Effector CD8-positive, alpha-beta T cell (primary cell): ENCODE data around the gene YTHDF1.

Source experiments
- DNase-seq: peaks from one replicate; lab custom pipeline; 2025; lab: John Stamatoyannopoulos, UW

Gene YTHDF1

GRCh38 chr20:63185215-63185796 is 30.6 kb downstream of the YTHDF1 start:
- no peak for DNase-seq

- DNase-seq: peak; percentile 23
Observed at GRCh38 chr20:63183422-63184146, 32.3 kb downstream of the YTHDF1 start.

- no peak for DNase-seq
Observed at GRCh38 chr20:63182946-63183415, 33.0 kb downstream of the YTHDF1 start.

- DNase-seq: no peak
Observed at GRCh38 chr20:63182425-63182824, 33.5 kb downstream of the YTHDF1 start.

DNA sequence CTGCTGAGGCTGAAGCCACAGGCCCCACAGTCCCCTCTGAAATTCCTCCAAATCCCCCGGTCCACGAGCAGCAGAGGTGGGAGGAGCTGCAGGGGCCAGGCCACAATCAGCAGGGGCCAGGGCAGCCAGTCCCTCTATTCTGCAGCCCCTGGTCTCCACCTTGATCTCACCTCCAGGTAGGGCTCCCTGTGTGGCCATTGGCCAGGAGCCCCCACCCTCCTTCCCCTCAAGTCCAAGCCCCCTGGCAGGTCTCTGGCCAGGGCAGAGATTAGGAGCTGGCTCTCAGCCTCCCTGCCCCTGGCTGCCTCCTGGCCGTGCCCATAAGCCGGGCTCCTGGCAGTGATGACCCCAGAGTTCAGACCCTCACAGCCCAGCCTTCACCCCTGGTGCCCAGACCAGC is 34.7 kb downstream of the YTHDF1 start:
- DNase-seq: no peak

- no peak for DNase-seq
Observed at GRCh38 chr20:63180569-63181185, 35.3 kb downstream of the YTHDF1 start.

DNA sequence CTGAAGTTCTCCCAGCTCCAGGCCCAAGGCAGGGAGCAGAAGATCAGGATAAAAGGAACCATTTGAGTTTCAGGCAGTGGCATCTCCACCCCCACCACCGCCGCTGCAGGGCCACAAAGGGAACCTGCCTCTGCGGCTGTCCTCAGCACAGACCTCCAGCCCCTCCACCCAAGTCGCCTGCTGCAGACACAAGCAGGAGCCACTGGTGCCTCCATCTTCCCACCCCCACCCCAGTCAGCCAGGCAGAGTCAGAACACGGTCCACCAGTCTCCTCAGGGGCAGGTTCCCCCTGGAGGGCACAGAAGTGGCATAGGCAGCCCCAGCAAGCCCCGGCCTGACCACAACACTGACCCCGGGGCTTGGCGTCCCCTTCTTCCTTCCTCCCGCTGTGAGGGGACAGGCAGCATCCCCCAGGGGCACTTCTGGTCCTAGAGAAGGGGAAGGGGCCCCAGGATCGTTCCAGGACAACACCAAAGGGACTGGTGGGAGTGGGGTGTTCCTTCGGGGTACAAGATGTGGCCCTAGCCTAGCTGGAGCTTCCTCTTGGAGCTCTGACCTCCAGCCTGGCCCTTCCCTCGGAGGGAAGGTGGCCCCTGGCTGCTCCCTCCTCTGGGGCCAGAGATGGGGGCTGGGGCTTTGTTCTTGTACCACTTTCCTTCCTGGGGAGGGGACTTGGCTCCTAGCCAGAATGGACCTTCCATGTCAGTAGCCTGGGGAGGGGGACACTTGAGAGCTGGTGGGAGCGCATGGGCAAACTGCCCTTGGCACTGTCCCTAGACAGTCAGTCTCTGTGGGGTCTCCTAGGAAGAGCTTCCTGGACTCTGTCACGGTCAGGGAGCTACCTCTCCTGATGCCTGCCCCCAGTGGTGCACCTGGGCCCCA is 36.0 kb downstream of the YTHDF1 start:
- no peak for DNase-seq

- peak; percentile 56 for DNase-seq
Observed at GRCh38 chr20:63178889-63179686, 36.8 kb downstream of the YTHDF1 start.

- no peak for DNase-seq
Observed at GRCh38 chr20:63178446-63178820, 37.5 kb downstream of the YTHDF1 start.

DNA sequence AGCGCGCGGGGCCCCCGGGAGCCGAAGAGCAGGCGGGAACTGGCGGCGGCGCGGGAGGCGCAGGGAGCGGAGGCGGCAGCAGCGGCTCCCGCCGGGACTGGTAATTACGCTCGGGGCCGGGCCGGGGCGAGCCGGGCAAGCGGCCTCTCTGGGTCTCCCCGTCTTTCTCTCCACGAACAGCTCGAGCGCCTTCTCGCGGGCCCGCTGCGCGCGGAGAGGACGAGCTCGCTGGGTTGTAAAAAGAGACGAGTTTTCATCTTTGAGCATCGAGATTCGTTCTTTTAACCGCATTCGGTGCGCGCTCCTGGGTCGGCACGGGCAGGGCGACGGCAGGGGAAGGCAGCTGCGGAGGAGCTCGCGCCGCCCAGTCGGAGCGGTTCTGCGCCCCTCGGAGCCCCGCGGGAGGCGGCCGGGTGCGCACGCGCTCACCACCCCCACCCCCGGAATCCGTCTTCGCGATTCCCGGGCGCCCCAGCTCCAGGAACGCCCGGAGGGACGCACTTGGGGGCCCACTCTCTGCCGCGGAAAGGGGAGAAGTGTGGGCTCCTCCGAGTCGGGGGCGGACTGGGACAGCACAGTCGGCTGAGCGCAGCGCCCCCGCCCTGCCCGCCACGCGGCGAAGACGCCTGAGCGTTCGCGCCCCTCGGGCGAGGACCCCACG is 38.0 kb downstream of the YTHDF1 start:
- DNase-seq: no peak

- DNase-seq: no peak
Observed at GRCh38 chr20:63177134-63177784, 38.7 kb downstream of the YTHDF1 start.

GRCh38 chr20:63176427-63177133 is 39.4 kb downstream of the YTHDF1 start:
- no peak for DNase-seq

DNA sequence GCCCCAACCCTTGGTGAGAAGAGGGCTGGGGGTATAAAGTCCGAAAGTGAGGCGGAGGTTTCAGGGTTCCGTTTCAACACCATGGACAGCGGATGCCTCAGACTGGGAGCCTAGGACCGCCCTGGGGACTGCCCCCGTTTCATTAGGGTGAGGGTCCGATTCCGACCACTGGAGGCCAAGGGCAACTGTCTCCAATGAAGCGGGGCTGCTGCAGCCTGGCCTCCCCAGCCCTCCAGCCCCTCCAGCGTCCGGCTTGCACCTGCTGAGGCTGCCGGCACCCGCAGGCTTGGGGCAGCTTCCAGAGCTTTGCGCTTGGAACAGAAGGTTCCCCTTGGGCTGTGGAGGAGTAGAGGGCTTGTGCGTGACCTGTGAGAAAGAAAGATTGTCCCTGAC is 39.9 kb downstream of the YTHDF1 start:
- no peak for DNase-seq

DNA sequence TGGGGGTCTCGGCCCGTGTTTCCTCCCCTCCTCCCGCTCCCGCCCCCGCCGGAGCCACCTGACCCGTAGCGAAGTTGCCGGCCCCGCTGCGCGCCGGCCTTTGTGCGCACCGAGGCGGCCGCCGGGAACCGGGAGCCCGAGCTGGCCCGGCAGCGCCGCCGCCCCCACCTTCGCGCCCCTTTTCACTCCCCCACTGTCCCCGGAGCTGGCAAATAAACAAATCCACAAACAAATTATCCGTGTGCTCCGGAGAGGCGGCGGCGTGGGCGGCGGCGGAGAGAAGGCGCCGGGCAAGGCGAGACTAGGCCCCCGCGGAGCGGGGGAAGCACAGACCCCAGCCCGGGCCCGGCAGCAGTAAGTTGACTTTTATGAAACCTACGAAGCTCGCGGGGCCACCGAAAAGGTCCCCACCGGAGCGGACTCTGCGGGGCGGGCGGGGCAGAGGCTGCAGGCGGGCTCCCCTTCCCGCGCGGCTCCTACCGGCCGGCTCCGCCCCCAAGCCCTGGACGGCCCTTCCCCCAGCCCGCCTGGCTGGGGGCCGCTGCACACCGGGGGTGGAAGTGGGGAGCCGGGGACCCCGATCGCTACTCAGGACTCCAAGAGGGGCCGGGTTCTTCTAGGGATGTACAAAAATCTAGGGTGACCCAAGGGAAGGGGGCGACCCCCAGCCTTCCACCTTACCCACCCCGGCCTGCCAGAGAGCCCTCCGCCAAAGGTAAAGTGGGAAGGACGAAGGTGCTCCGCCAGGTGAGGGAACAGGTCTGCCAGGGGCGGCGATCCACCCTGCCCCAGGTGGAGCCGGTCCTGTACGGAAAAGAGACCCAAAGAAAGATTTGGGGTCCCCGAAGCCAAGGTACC is 40.7 kb downstream of the YTHDF1 start:
- no peak for DNase-seq

DNA sequence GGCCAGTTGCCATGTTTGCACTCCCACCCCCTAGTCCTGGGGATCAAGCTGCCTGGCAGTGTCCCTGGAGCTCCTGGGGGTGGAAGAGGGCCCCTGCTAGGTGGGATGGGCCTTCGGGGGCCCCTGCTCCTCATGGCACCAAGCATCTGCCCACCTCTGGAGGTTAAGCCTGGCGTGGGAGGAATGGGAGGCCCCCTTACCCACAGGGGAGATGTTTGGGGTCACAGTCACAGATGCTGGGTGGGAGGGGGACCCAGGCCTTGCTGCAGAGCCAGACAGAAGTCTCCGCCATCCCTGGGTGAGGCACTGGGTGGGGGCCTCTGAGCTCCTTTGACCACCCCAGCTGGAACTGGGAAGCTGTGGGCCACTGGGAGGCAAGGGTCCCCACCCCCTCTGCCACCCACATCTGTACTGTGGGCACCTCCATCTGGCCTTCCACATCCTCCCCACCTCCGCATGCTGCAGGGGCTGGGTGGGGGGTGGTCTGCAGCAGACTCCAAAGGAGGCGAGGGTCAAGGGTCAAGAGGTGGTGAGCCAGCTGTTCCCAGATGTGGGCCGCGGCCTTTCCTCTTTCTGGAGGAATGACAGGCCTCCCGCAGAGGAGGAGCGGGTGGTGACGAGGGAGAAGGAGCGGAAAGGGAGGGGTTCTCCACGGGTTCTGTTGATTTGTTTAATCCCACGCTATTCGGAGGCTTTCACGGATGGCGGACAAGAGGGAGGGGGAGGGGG is 41.5 kb downstream of the YTHDF1 start:
- no peak for DNase-seq

GRCh38 chr20:63173552-63174191 is 42.3 kb downstream of the YTHDF1 start:
- DNase-seq: no peak

GRCh38 chr20:63172726-63173125 is 43.2 kb downstream of the YTHDF1 start:
- DNase-seq: no peak

DNA sequence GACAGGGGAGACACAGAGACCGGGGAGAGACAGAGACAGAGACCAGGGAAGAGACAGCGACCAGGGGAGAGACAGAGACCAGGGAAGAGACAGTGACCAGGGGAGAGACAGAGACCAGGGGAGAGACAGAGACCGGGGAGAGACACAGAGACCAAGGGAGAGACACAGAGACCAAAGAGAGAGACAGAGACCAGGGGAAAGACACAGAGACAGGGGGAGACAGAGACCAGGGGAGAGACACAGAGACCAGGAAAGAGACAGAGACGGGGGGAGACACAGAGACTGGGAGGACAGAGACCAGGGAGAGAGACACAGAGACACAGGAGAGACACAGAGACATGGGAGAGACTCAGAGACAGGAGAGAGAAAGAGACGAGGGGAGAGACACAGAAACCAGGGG is 43.9 kb downstream of the YTHDF1 start:
- no peak for DNase-seq
